MM.1S (cell line): ENCODE measurements around the gene DNASE1L3.
"Not testable (repeated sequence)": the region's sequence is repeated elsewhere in the genome, so short reads cannot be mapped to it uniquely, and the experiment has no call there.

Experiments used
- DNase-seq: peaks from one replicate; pipeline ENCODE4 v3.0.0-alpha.2; 2015
- H2AFZ ChIP-seq: fragments of 300-600 bp; sonication (generic); 2 replicates; pipeline ENCODE4 v1.6.0; 2016; ENCODE audit warnings: antibody characterized with exemption, low read length
- H3F3A ChIP-seq: fragments of 300-600 bp; sonication (generic); 2 replicates; pipeline ENCODE4 v1.6.1; 2016; ENCODE audit warnings: mild to moderate bottlenecking, antibody characterized with exemption, low read length, moderate library complexity, mixed read lengths; ENCODE audit not compliant: insufficient read depth
- H3K27ac ChIP-seq: fragments of 300-600 bp; sonication (generic); 2 replicates; pipeline ENCODE4 v1.5.1; 2016; ENCODE audit warnings: mild to moderate bottlenecking, low read length
- H3K27me3 ChIP-seq: fragments of 300-600 bp; sonication (generic); replicated peaks from 2 replicates; pipeline ENCODE4 v1.6.0; 2016; ENCODE audit warnings: low read length; ENCODE audit not compliant: insufficient read depth
- H3K36me3 ChIP-seq: fragments of 300-600 bp; sonication (generic); replicated peaks from 2 replicates; pipeline ENCODE4 v1.6.1; 2016; ENCODE audit warnings: mild to moderate bottlenecking, low read length, mixed read lengths; ENCODE audit not compliant: insufficient read depth
- H3K4me1 ChIP-seq: fragments of 300-600 bp; sonication (generic); 2 replicates; pipeline ENCODE4 v1.6.1; 2016; ENCODE audit warnings: low read length, mixed read lengths
- H3K4me2 ChIP-seq: fragments of 300-600 bp; sonication (generic); 2 replicates; pipeline ENCODE4 v1.6.0; 2016; ENCODE audit warnings: low read depth, low read length
- H3K4me3 ChIP-seq: fragments of 300-600 bp; sonication (generic); 2 replicates; pipeline ENCODE4 v1.5.1; 2016; ENCODE audit warnings: low read length, mixed read lengths
- H3K79me2 ChIP-seq: fragments of 300-600 bp; sonication (generic); 2 replicates; pipeline ENCODE4 v1.6.1; 2016; ENCODE audit warnings: mixed run types, low read length, mixed read lengths
- H3K9ac ChIP-seq: fragments of 300-600 bp; sonication (generic); 2 replicates; pipeline ENCODE4 v1.6.1; 2016; ENCODE audit warnings: low read length, mixed read lengths
- H3K9me2 ChIP-seq: fragments of 300-600 bp; sonication (generic); replicated peaks from 2 replicates; pipeline ENCODE4 v1.6.1; 2016; ENCODE audit warnings: mild to moderate bottlenecking, low read length, mixed read lengths; ENCODE audit not compliant: insufficient read depth
- H3K9me3 ChIP-seq: fragments of 300-600 bp; sonication (generic); replicated peaks from 2 replicates; pipeline ENCODE4 v1.6.1; 2016; ENCODE audit warnings: mild to moderate bottlenecking, low read length, mixed read lengths; ENCODE audit not compliant: insufficient read depth
- H4K20me1 ChIP-seq: fragments of 300-600 bp; sonication (generic); 2 replicates; pipeline ENCODE4 v1.6.1; 2016; ENCODE audit warnings: mild to moderate bottlenecking, low read length, moderate library complexity, mixed read lengths; ENCODE audit not compliant: insufficient read depth
- EZH2 ChIP-seq: fragments of 300-600 bp; sonication (generic); optimal IDR thresholded peaks from 2 replicates; pipeline ENCODE3; 2017; ENCODE audit warnings: low read depth, mild to moderate bottlenecking, antibody characterized with exemption, low read length, mixed read lengths
- EZH2phosphoT487 ChIP-seq: fragments of 300-600 bp; sonication (generic); IDR thresholded peaks from 2 replicates; pipeline ENCODE4 v1.6.1; 2018; ENCODE audit warnings: antibody characterized with exemption, low read length
- TF ChIP-seq, protein P1 (sequence below): fragments of 300-600 bp; sonication (generic); IDR thresholded peaks from 2 replicates; pipeline ENCODE4 v1.5.1; 2016; ENCODE audit warnings: antibody characterized with exemption, low read length, mixed read lengths

Gene DNASE1L3

DNA sequence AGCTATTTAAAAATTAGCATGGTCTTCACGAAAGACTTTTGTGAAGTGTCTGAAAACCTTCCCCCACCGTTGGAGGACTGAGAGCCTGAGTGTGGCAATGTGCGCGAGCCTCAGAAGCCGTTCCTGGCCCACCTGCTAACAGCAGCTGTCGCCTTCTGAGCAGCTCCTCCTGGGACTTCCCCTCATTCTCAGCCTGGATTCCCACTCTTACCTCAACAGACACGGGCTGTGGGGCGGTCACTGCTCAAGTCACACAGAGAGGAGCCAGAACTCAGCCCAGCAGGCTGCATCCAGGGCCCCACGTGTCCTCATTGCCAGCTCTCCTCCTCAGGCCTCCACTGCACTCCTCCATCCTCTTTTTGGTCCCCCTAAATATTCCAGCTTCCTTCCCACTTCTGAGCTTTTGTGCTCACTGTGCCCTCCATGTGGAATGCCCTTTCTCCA is 7.8 kb downstream of the DNASE1L3 start:
- H3K4me1 ChIP-seq, result no peaks in the 10 kb centered on the region
- no peaks in the 10 kb centered on the region for H3K36me3 ChIP-seq
- H3K9me2 ChIP-seq, result no peaks in the 10 kb centered on the region
- H3K27me3 ChIP-seq, result no peaks in the 10 kb centered on the region
- no peak for TF ChIP-seq EZH2
- H3F3A ChIP-seq, result no peaks in the 10 kb centered on the region
- no peak overlapping the region for H3K4me2 ChIP-seq
- no peaks in the 10 kb centered on the region for H4K20me1 ChIP-seq
- no peak overlapping the region for H3K27ac ChIP-seq
- DNase-seq, result no peak
- H3K4me3 ChIP-seq, result no peak overlapping the region
- no peak overlapping the region for H3K9ac ChIP-seq
- no peaks in the 10 kb centered on the region for H3K9me3 ChIP-seq
- no peaks in the 10 kb centered on the region for H3K79me2 ChIP-seq
- no peak overlapping the region for H2AFZ ChIP-seq

DNA sequence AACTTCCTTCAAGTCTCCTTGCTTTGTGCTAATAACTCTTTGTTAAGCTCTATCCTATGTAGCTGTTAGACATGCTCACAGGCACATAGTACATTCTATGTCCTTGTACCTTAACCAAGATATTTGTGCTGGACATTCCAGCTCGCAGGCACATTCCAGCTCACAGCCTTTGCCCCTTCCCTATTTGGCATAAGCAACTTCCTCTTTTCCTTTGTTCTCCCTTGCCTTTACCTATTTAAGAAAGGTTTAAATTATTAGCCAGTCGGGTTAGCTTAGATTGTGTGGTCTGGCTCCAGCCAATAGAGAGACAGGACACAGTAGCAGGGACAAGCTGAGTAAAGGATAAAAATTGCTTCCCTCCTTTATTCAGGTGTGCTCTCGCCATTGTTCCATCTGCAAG is 9.3 kb downstream of the DNASE1L3 start:
- not testable (repeated sequence) for H3K27me3 ChIP-seq, H3K9me3 ChIP-seq, H3K9me2 ChIP-seq, DNase-seq, H3K36me3 ChIP-seq, H4K20me1 ChIP-seq, H2AFZ ChIP-seq, H3F3A ChIP-seq, H3K4me3 ChIP-seq, H3K79me2 ChIP-seq, H3K4me2 ChIP-seq, H3K9ac ChIP-seq, H3K27ac ChIP-seq, H3K4me1 ChIP-seq

DNA sequence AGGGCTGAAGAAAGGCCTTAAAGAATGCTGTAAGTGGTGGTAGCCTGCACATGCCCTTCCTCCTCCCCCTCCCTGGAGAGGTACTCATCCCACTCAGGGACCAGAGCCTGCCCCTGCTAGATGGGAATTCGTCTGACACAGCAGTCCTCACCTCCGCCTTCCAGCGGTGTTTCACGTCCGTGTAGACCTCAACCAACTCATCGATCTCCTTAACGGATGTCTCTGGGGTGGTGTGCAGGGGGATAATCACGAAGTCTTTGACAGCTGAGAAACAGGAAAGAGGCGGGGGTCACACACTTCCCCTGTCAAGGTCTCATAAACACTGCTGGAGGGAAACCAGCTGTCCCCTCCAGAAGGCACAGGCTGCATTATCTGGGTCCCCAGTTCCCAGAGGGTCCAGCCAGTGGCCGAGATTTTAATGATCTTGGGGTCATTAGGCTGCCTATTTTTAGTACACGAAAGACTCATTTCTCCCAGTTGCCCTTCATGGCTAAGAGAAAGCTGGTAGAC is 9.9 kb downstream of the DNASE1L3 start:
- H3K27me3 ChIP-seq, result no peaks in the 10 kb centered on the region
- H4K20me1 ChIP-seq, result no peaks in the 10 kb centered on the region
- no peak for DNase-seq
- no peaks in the 10 kb centered on the region for H3K9me2 ChIP-seq
- H3K4me3 ChIP-seq, result no peak overlapping the region
- H3K36me3 ChIP-seq, result no peaks in the 10 kb centered on the region
- no peaks in the 10 kb centered on the region for H3K79me2 ChIP-seq
- H3K9ac ChIP-seq, result no peak overlapping the region
- peaks cover 7% of the 10 kb centered on the region for H3K4me1 ChIP-seq
- no peaks in the 10 kb centered on the region for H3F3A ChIP-seq
- no peak overlapping the region for H3K27ac ChIP-seq
- H3K4me2 ChIP-seq, result no peak overlapping the region
- H3K9me3 ChIP-seq, result no peaks in the 10 kb centered on the region
- no peak overlapping the region for H2AFZ ChIP-seq
- TF ChIP-seq, protein P1, sequence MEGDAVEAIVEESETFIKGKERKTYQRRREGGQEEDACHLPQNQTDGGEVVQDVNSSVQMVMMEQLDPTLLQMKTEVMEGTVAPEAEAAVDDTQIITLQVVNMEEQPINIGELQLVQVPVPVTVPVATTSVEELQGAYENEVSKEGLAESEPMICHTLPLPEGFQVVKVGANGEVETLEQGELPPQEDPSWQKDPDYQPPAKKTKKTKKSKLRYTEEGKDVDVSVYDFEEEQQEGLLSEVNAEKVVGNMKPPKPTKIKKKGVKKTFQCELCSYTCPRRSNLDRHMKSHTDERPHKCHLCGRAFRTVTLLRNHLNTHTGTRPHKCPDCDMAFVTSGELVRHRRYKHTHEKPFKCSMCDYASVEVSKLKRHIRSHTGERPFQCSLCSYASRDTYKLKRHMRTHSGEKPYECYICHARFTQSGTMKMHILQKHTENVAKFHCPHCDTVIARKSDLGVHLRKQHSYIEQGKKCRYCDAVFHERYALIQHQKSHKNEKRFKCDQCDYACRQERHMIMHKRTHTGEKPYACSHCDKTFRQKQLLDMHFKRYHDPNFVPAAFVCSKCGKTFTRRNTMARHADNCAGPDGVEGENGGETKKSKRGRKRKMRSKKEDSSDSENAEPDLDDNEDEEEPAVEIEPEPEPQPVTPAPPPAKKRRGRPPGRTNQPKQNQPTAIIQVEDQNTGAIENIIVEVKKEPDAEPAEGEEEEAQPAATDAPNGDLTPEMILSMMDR, result no peak
- TF ChIP-seq EZH2 (no peak), EZH2phosphoT487 (no peak)

DNA sequence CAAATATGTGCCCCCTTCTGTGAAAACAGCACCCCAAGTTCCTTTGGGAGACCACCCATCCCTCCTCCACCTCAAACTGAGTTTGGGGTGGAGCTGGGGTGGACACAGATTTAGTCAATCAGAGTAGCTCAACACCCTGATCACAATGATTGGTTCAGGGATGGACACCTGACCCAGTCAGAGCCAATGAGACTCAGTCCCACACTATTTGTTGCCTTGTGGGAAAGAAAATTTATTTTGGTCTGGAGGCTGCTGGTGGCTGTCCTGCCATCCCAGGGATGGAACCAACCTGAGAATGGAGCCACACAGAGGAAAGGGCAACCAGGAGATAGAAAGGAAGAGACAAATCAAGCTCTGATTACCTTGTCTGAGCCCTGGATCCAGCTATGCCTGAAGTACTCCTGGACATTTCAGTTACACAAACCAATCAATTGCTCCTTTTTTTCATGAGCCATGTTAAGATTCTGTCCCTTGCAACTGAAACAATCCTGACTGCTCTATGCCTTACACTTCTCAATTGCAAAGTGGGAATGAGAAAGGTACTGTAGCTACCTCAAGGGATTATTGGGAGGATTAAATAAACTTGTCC is 10.6 kb downstream of the DNASE1L3 start:
- Histone ChIP-seq H3F3A (no peaks in the 10 kb centered on the region), H3K27ac (no peak overlapping the region), H3K27me3 (no peaks in the 10 kb centered on the region), H3K36me3 (no peaks in the 10 kb centered on the region), H3K9ac (no peak overlapping the region), H3K4me2 (no peak overlapping the region), H3K9me3 (no peaks in the 10 kb centered on the region), H3K79me2 (no peaks in the 10 kb centered on the region), H3K4me1 (peaks cover 7% of the 10 kb centered on the region), H3K9me2 (no peaks in the 10 kb centered on the region), H3K4me3 (no peak overlapping the region), H2AFZ (no peak overlapping the region), H4K20me1 (no peaks in the 10 kb centered on the region)
- no peak for TF ChIP-seq EZH2
- TF ChIP-seq, protein P1, result no peak
- no peak for TF ChIP-seq EZH2phosphoT487
- DNase-seq, result no peak
